ENCODE measurements around the gene SLC25A21. TPM values are rescaled to one million over a fixed set of nuclear protein-coding genes. Genes with fewer than 3 reads are reported as not detected.

Gene SLC25A21
- total and polyA plus RNA-seq, 2 experiments from 2014 or later = 10.6 to 12.1 TPM

- ATAC-seq (no peak), DNase-seq (ENCODE audit: low spot score) (no peak)
- Histone ChIP-seq H3K79me2 (replicated peaks; ENCODE audit: insufficient read depth) (no peaks in the 10 kb centered on the region), H4K20me1 (replicated peaks; ENCODE audit: insufficient read depth) (no peaks in the 10 kb centered on the region), H2AFZ (no peak overlapping the region), H3K27me3 (ENCODE audit: insufficient read depth) (no peaks in the 10 kb centered on the region), H3K36me3 (ENCODE audit: insufficient read depth) (no peaks in the 10 kb centered on the region), H3K9me2 (ENCODE audit: insufficient read depth) (no peaks in the 10 kb centered on the region), H3K4me3 (no peak overlapping the region), H3K27ac (ENCODE audit: low read depth) (no peak overlapping the region), H3F3A (replicated peaks; ENCODE audit: low read depth) (no peaks in the 10 kb centered on the region), H3K4me1 (ENCODE audit: insufficient read depth) (no peaks in the 10 kb centered on the region), H3K4me2 (no peak overlapping the region)
- Mint-ChIP-seq H3K27me3 (ENCODE audit: insufficient read depth, low read depth, poor library complexity) (peaks cover 2% of the 10 kb centered on the region), H3K4me3 (no peak overlapping the region), H3K27ac (peak overlapping the region; percentile 78; the same call in 1 of the 2 replicates), H3K36me3 (ENCODE audit: low read depth) (no peaks in the 10 kb centered on the region), H3K4me1 (peaks cover 15% of the 10 kb centered on the region; the same call in 2 of the 3 replicates), H3K9me3 (no peaks in the 10 kb centered on the region)
- TF ChIP-seq CTCF (conservative IDR thresholded peaks at IDR 0.05; ENCODE audit: low read depth in 2 of 2) = peak in 1 of 2 experiments; percentile 42; a peak in 2 of 4 replicates
- no peak for TF ChIP-seq STAT1 (IDR thresholded peaks at IDR 0.05; ENCODE audit: unreplicated experiment)
Measured at GRCh38 chr14:36975834-36976233, 196.6 kb downstream of the SLC25A21 start.

DNA sequence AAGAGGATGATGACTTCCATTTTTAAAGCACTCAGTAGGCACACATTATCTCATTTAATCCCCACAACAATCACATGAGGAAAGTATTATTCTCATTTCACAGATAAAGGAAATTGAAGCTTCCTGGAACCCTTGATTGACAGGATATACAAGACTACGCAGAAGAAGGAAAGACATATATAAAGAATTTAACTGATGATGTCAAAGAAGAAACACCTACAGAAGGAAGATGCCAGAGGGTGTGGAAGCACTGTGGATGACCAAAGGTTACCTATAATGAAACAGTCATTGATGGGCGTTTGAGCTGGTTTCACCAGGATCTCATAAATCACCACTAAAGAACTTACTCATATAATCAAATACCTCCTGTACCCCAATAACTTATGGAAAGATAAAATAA lies 197.4 kb downstream of the SLC25A21 start:
- ATAC-seq (no peak), DNase-seq (ENCODE audit: low spot score) (no peak)
- H3K27me3 Mint-ChIP-seq (ENCODE audit: insufficient read depth, low read depth, poor library complexity) = peaks cover 2% of the 10 kb centered on the region
- H3F3A ChIP-seq (replicated peaks; ENCODE audit: low read depth) = no peaks in the 10 kb centered on the region
- no peaks in the 10 kb centered on the region for H4K20me1 ChIP-seq (replicated peaks; ENCODE audit: insufficient read depth)
- no peaks in the 10 kb centered on the region for H3K36me3 Mint-ChIP-seq (ENCODE audit: low read depth)
- H3K36me3 ChIP-seq (ENCODE audit: insufficient read depth) = no peaks in the 10 kb centered on the region
- H3K27ac Mint-ChIP-seq = no peak overlapping the region
- no peaks in the 10 kb centered on the region for H3K27me3 ChIP-seq (ENCODE audit: insufficient read depth)
- TF ChIP-seq CTCF (conservative IDR thresholded peaks at IDR 0.05; ENCODE audit: low read depth in 2 of 2) (no peak), JUNB (IDR thresholded peaks at IDR 0.05; ENCODE audit: unreplicated experiment) (no peak), EZH2phosphoT487 (IDR thresholded peaks at IDR 0.05; ENCODE audit: unreplicated experiment) (no peak), POLR2AphosphoS5 (IDR thresholded peaks at IDR 0.05; ENCODE audit: low read depth) (no peak), CREB1 (CRISPR knock-in tag; IDR thresholded peaks at IDR 0.05; ENCODE audit: low read depth) (no peak), ZNF331 (CRISPR knock-in tag; IDR thresholded peaks at IDR 0.05; ENCODE audit: low read depth) (no peak), STAT1 (IDR thresholded peaks at IDR 0.05; ENCODE audit: unreplicated experiment) (no peak), ZNF114 (CRISPR knock-in tag; IDR thresholded peaks at IDR 0.05) (no peak)
- TF ChIP-seq, protein P1, sequence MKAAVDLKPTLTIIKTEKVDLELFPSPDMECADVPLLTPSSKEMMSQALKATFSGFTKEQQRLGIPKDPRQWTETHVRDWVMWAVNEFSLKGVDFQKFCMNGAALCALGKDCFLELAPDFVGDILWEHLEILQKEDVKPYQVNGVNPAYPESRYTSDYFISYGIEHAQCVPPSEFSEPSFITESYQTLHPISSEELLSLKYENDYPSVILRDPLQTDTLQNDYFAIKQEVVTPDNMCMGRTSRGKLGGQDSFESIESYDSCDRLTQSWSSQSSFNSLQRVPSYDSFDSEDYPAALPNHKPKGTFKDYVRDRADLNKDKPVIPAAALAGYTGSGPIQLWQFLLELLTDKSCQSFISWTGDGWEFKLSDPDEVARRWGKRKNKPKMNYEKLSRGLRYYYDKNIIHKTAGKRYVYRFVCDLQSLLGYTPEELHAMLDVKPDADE (IDR thresholded peaks at IDR 0.05) = no peak
- TF ChIP-seq, protein P2, sequence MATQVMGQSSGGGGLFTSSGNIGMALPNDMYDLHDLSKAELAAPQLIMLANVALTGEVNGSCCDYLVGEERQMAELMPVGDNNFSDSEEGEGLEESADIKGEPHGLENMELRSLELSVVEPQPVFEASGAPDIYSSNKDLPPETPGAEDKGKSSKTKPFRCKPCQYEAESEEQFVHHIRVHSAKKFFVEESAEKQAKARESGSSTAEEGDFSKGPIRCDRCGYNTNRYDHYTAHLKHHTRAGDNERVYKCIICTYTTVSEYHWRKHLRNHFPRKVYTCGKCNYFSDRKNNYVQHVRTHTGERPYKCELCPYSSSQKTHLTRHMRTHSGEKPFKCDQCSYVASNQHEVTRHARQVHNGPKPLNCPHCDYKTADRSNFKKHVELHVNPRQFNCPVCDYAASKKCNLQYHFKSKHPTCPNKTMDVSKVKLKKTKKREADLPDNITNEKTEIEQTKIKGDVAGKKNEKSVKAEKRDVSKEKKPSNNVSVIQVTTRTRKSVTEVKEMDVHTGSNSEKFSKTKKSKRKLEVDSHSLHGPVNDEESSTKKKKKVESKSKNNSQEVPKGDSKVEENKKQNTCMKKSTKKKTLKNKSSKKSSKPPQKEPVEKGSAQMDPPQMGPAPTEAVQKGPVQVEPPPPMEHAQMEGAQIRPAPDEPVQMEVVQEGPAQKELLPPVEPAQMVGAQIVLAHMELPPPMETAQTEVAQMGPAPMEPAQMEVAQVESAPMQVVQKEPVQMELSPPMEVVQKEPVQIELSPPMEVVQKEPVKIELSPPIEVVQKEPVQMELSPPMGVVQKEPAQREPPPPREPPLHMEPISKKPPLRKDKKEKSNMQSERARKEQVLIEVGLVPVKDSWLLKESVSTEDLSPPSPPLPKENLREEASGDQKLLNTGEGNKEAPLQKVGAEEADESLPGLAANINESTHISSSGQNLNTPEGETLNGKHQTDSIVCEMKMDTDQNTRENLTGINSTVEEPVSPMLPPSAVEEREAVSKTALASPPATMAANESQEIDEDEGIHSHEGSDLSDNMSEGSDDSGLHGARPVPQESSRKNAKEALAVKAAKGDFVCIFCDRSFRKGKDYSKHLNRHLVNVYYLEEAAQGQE (IDR thresholded peaks at IDR 0.05; ENCODE audit: unreplicated experiment) = no peak
- H3K4me3 Mint-ChIP-seq = no peak overlapping the region
- H3K27ac ChIP-seq (ENCODE audit: low read depth) = no peak overlapping the region
- no peaks in the 10 kb centered on the region for H3K79me2 ChIP-seq (replicated peaks; ENCODE audit: insufficient read depth)
- no peak overlapping the region for H2AFZ ChIP-seq
- H3K4me3 ChIP-seq = no peak overlapping the region
- H3K4me1 Mint-ChIP-seq = peaks cover 15% of the 10 kb centered on the region; the same call in 2 of the 3 replicates
- no peak overlapping the region for H3K4me2 ChIP-seq
- H3K9me3 Mint-ChIP-seq = no peaks in the 10 kb centered on the region
- H3K4me1 ChIP-seq (ENCODE audit: insufficient read depth) = no peaks in the 10 kb centered on the region
- no peaks in the 10 kb centered on the region for H3K9me2 ChIP-seq (ENCODE audit: insufficient read depth)

All from GM23338 (cell line).